Peyer's patch (tissue), 4 donors: Measurements from ENCODE around the gene SLC13A5.

Experiments used
- POLR2A ChIP-seq, 2 donors: fragments of 450-650 bp; IDR thresholded peaks; one replicate each; pipeline ENCODE4 v1.5.1; 2017; ENCODE audit warnings: antibody characterized with exemption in 2 of 2, mild to moderate bottlenecking in 2 of 2, moderate library complexity in 2 of 2
- TF ChIP-seq, protein P1 (sequence below), 6 experiments: fragments of 450-650 bp in 4 of 6; fragments of 200-600 bp in 2 of 6; sonication (generic) in 1 of 6; IDR thresholded peaks; one replicate each; pipeline ENCODE4 v1.5.1; 2017 to 2019; ENCODE audit warnings: antibody characterized with exemption in 6 of 6, mild to moderate bottlenecking in 3 of 6, moderate library complexity in 1 of 6

DNA sequence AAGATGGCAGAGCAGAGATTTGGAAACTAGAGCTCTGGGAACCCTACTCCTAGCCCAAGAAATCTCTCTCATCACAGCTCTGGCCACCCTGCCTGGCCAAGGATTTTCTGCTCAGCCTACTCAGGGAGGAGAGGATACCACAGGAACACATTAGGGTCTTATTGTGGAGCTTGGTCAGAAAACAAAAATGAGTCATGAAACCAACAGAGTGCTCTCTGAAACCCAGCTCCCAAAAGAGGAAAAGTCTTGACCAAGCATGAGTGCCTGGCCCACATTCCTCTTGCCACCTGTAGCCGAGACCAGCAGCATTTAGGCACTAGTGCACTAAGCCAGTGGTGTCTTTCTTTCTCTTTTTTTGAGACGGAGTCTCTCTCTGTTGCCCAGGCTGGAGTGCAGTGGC, 18.1 kb downstream of the SLC13A5 start:
- TF ChIP-seq, protein P1, sequence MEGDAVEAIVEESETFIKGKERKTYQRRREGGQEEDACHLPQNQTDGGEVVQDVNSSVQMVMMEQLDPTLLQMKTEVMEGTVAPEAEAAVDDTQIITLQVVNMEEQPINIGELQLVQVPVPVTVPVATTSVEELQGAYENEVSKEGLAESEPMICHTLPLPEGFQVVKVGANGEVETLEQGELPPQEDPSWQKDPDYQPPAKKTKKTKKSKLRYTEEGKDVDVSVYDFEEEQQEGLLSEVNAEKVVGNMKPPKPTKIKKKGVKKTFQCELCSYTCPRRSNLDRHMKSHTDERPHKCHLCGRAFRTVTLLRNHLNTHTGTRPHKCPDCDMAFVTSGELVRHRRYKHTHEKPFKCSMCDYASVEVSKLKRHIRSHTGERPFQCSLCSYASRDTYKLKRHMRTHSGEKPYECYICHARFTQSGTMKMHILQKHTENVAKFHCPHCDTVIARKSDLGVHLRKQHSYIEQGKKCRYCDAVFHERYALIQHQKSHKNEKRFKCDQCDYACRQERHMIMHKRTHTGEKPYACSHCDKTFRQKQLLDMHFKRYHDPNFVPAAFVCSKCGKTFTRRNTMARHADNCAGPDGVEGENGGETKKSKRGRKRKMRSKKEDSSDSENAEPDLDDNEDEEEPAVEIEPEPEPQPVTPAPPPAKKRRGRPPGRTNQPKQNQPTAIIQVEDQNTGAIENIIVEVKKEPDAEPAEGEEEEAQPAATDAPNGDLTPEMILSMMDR (IDR thresholded peaks at IDR 0.05), result no peak
- no peak for TF ChIP-seq POLR2A (IDR thresholded peaks at IDR 0.05)
